Hepatocyte (in vitro differentiated cells): ENCODE measurements around the gene OR52B6.

Experiments used
- EZH2phosphoT487 ChIP-seq: fragments of 200-600 bp; sonication (generic); IDR thresholded peaks from one replicate; pipeline ENCODE4 v1.6.1; 2018; ENCODE audit warnings: antibody characterized with exemption, mild to moderate bottlenecking, low read depth, moderate library complexity; ENCODE audit not compliant: unreplicated experiment, severe bottlenecking
- TF ChIP-seq, protein P1 (sequence below): fragments of 200-600 bp; sonication (generic); IDR thresholded peaks from 2 replicates; pipeline ENCODE4 v1.5.1; 2016; ENCODE audit warnings: antibody characterized with exemption, mild to moderate bottlenecking; ENCODE audit not compliant: poor library complexity

DNA sequence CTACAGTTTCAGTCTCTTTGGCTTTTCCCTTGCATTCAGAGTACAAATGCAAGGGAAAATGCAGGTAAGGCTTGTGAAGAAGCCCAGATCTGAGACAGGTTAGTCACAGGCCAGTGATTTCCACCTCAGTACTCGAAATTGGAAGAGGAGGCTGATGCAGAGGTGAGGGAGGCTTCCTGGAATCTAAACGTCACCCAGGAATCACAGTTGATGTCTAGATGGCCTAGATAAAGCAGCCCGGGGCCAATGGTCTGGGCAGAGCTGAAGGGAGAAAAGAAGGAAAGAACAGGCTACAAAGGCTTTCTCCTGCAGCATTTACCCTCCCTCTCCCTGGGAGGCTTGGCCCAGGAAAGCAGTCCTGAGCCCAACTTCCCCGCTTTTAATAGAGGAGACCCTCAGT, 24.2 kb downstream of the OR52B6 start:
- TF ChIP-seq, protein P1, sequence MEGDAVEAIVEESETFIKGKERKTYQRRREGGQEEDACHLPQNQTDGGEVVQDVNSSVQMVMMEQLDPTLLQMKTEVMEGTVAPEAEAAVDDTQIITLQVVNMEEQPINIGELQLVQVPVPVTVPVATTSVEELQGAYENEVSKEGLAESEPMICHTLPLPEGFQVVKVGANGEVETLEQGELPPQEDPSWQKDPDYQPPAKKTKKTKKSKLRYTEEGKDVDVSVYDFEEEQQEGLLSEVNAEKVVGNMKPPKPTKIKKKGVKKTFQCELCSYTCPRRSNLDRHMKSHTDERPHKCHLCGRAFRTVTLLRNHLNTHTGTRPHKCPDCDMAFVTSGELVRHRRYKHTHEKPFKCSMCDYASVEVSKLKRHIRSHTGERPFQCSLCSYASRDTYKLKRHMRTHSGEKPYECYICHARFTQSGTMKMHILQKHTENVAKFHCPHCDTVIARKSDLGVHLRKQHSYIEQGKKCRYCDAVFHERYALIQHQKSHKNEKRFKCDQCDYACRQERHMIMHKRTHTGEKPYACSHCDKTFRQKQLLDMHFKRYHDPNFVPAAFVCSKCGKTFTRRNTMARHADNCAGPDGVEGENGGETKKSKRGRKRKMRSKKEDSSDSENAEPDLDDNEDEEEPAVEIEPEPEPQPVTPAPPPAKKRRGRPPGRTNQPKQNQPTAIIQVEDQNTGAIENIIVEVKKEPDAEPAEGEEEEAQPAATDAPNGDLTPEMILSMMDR, result no peak
- TF ChIP-seq EZH2phosphoT487, result no peak
